PFSK-1 (cell line): Measurements from ENCODE around the gene CHM.

Experiments
- POLR2AphosphoS5 ChIP-seq: IDR thresholded peaks from 2 replicates; pipeline ENCODE4 v1.6.1; 2012; ENCODE audit warnings: low read depth, mild to moderate bottlenecking, control low read depth, low read length, moderate library complexity
- SIN3A ChIP-seq: IDR thresholded peaks from 2 replicates; pipeline ENCODE4 v1.6.1; 2012; ENCODE audit warnings: mild to moderate bottlenecking, low read length, moderate library complexity, borderline replicate concordance; ENCODE audit not compliant: insufficient read depth

DNA sequence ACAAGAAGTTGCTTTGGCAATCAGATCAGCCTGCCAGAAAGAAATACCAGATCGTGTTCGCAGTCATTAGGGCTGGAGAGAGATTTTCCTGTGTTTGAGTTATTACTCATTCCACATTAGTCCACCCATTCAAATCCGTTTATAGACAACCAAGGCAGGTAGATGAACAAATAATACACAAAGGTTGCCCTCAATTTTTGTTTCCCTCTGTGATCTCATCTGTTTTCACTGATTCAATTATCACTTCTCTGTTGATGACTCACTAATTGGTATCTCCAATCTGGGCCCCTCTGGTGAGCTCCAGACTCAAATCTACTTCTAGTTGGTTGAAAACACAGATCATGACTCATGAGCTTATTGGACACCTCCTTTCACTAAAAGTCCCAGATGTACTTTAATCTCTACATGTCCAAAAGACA is 54.5 kb downstream of the CHM start:
- TF ChIP-seq POLR2AphosphoS5 (no peak), SIN3A (no peak)
